ENCODE results near the gene AGPAT3.
"Not testable (repeated sequence)": the region's sequence is repeated elsewhere in the genome, so short reads cannot be mapped to it uniquely, and the experiment has no call there.

The AGPAT3 gene

GRCh38 chr21:43818685-43819084 lies 46.3 kb upstream of the AGPAT3 start:
- Histone ChIP-seq H3K9me3 (ENCODE audit: control insufficient read depth, low read length) (no peaks in the 10 kb centered on the region), H3K9ac (no peak overlapping the region), H3K4me3 (ENCODE audit: low read depth, low read length) (no peak overlapping the region), H2AFZ (no peak overlapping the region), H3K27ac (no peak overlapping the region), H3K79me2 (no peaks in the 10 kb centered on the region), H3K36me3 (ENCODE audit: control insufficient read depth, insufficient read depth, low read length) (no peaks in the 10 kb centered on the region), H3K4me2 (ENCODE audit: low read length) (no peak overlapping the region), H3K27me3 (ENCODE audit: control insufficient read depth, insufficient read depth, low read length) (no peaks in the 10 kb centered on the region), H3K4me1 (no peaks in the 10 kb centered on the region)
- TF ChIP-seq, protein P1, sequence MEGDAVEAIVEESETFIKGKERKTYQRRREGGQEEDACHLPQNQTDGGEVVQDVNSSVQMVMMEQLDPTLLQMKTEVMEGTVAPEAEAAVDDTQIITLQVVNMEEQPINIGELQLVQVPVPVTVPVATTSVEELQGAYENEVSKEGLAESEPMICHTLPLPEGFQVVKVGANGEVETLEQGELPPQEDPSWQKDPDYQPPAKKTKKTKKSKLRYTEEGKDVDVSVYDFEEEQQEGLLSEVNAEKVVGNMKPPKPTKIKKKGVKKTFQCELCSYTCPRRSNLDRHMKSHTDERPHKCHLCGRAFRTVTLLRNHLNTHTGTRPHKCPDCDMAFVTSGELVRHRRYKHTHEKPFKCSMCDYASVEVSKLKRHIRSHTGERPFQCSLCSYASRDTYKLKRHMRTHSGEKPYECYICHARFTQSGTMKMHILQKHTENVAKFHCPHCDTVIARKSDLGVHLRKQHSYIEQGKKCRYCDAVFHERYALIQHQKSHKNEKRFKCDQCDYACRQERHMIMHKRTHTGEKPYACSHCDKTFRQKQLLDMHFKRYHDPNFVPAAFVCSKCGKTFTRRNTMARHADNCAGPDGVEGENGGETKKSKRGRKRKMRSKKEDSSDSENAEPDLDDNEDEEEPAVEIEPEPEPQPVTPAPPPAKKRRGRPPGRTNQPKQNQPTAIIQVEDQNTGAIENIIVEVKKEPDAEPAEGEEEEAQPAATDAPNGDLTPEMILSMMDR (IDR thresholded peaks at IDR 0.05): no peak

- Histone ChIP-seq H3K9ac (no peak overlapping the region), H3K4me1 (no peaks in the 10 kb centered on the region), H3K9me3 (ENCODE audit: control insufficient read depth, low read length) (no peaks in the 10 kb centered on the region), H3K4me2 (ENCODE audit: low read length) (no peak overlapping the region), H3K27ac (no peak overlapping the region), H3K79me2 (no peaks in the 10 kb centered on the region), H3K36me3 (ENCODE audit: control insufficient read depth, insufficient read depth, low read length) (no peaks in the 10 kb centered on the region), H3K27me3 (ENCODE audit: control insufficient read depth, insufficient read depth, low read length) (no peaks in the 10 kb centered on the region), H2AFZ (no peak overlapping the region), H3K4me3 (ENCODE audit: low read depth, low read length) (no peak overlapping the region)
- TF ChIP-seq, protein P1 (IDR thresholded peaks at IDR 0.05): no peak
These were observed 45.3 kb upstream of the AGPAT3 start for GRCh38 chr21:43819511-43820405.

- Histone ChIP-seq H3K9me3 (ENCODE audit: control insufficient read depth, low read length) (no peaks in the 10 kb centered on the region), H3K27ac (no peak overlapping the region), H3K79me2 (no peaks in the 10 kb centered on the region), H3K4me1 (no peaks in the 10 kb centered on the region), H3K27me3 (ENCODE audit: control insufficient read depth, insufficient read depth, low read length) (no peaks in the 10 kb centered on the region), H3K4me3 (ENCODE audit: low read depth, low read length) (no peak overlapping the region), H3K36me3 (ENCODE audit: control insufficient read depth, insufficient read depth, low read length) (no peaks in the 10 kb centered on the region), H2AFZ (no peak overlapping the region), H3K4me2 (ENCODE audit: low read length) (no peak overlapping the region), H3K9ac (no peak overlapping the region)
- TF ChIP-seq, protein P1 (IDR thresholded peaks at IDR 0.05): no peak
These were observed 44.6 kb upstream of the AGPAT3 start for GRCh38 chr21:43820466-43820865.

GRCh38 chr21:43822166-43822565 lies 42.9 kb upstream of the AGPAT3 start:
- H3K27me3 ChIP-seq (ENCODE audit: control insufficient read depth, insufficient read depth, low read length); H3K27ac ChIP-seq; H3K4me1 ChIP-seq; H3K4me2 ChIP-seq (ENCODE audit: low read length); H2AFZ ChIP-seq; H3K79me2 ChIP-seq; H3K9ac ChIP-seq; H3K36me3 ChIP-seq (ENCODE audit: control insufficient read depth, insufficient read depth, low read length); H3K9me3 ChIP-seq (ENCODE audit: control insufficient read depth, low read length); H3K4me3 ChIP-seq (ENCODE audit: low read depth, low read length): not testable (repeated sequence)

DNA sequence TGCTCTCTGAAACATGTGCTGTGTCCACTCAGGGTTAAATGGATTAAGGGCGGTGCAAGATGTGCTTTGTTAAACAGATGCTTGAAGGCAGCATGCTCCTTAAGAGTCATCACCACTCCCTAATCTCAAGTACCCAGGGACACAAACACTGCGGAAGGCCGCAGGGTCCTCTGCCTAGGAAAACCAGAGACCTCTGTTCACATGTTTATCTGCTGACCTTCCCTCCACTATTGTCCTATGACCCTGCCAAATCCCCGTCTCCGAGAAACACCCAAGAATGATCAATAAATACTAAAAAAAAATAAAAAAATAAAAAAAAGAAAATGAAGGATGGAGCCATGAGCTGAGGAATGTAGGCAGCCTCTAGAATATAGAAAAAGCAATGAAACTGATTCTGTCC lies 42.3 kb upstream of the AGPAT3 start:
- H3K4me1 ChIP-seq; H3K27me3 ChIP-seq (ENCODE audit: control insufficient read depth, insufficient read depth, low read length); H3K4me3 ChIP-seq (ENCODE audit: low read depth, low read length); H3K4me2 ChIP-seq (ENCODE audit: low read length); H3K79me2 ChIP-seq; H2AFZ ChIP-seq; H3K9ac ChIP-seq; H3K36me3 ChIP-seq (ENCODE audit: control insufficient read depth, insufficient read depth, low read length); H3K27ac ChIP-seq; H3K9me3 ChIP-seq (ENCODE audit: control insufficient read depth, low read length): not testable (repeated sequence)

All from parathyroid adenoma (tissue), 2 donors.